Heart left ventricle (tissue), 16 donors: ENCODE results near the gene SRC. TPM values are rescaled to one million over a fixed set of nuclear protein-coding genes. Genes with fewer than 3 reads are reported as not detected.

Experiments used
- ATAC-seq, 4 donors: fragments of 200-7000 bp; cut with Tn5 transposase; one replicate each; pipeline ENCODE4 v1.9.1; 2020 to 2022; ENCODE audit warnings: moderate library complexity in 4 of 4, mild to moderate bottlenecking in 3 of 4, moderate number of reproducible peaks in 1 of 4
- DNase-seq, 5 donors: peaks; one replicate each; pipeline ENCODE4 v3.0.0-alpha.2; 2020
- H3K27ac ChIP-seq, 12 donors: fragments of 200-600 bp; sonication (generic) in 4 of 12; one replicate each; pipeline versions ENCODE4 v1.5.0 to v1.8.0; 2016 to 2022; ENCODE audit warnings: mild to moderate bottlenecking in 2 of 12
- H3K27me3 ChIP-seq, 9 donors: fragments of 200-600 bp; sonication (generic) in 2 of 9; one replicate each; pipeline versions ENCODE4 v1.5.1 to v1.8.0; 2016 to 2022; ENCODE audit warnings: mild to moderate bottlenecking in 3 of 9
- H3K36me3 ChIP-seq, 9 donors: fragments of 200-600 bp; sonication (generic) in 2 of 9; one replicate each; pipeline versions ENCODE4 v1.5.0 to v1.8.0; 2018 to 2022; ENCODE audit warnings: mild to moderate bottlenecking in 2 of 9
- H3K4me1 ChIP-seq, 12 donors: fragments of 200-600 bp; sonication (generic) in 4 of 12; one replicate each; pipeline versions ENCODE4 v1.5.0 to v1.8.0; 2016 to 2022; ENCODE audit warnings: mild to moderate bottlenecking in 3 of 12
- H3K4me3 ChIP-seq, 12 donors: fragments of 200-600 bp; sonication (generic) in 4 of 12; one replicate each; pipeline versions ENCODE4 v1.5.0 to v1.8.0; 2017 to 2022; ENCODE audit warnings: mild to moderate bottlenecking in 9 of 12, moderate library complexity in 4 of 12
- H3K9me3 ChIP-seq, 12 donors: fragments of 200-600 bp; sonication (generic) in 4 of 12; one replicate each; pipeline versions ENCODE4 v1.5.0 to v1.8.0; 2016 to 2022; ENCODE audit warnings: mild to moderate bottlenecking in 1 of 12
- POLR2A ChIP-seq, 2 donors: fragments of 450-650 bp; IDR thresholded peaks; one replicate each; pipeline ENCODE4 v1.6.1; 2017; ENCODE audit warnings: antibody characterized with exemption in 2 of 2, mild to moderate bottlenecking in 2 of 2, moderate library complexity in 2 of 2
- WGBS, 4 donors: extraction: QIAGEN DNeasy Blood & Tissue Kit in 2 of 4; methylation state at CpG; one replicate each; pipeline versions ENCODE4 v1.1.5 to v1.1.7; 2013 to 2018; 5-methylcytosine and 5-hydroxymethylcytosine counted together
- intact Hi-C, 10 donors: fragments of 100-400 bp; cut with DNase I; formaldehyde crosslinking; loops; one replicate each; pipeline versions ENCODE4 v1.11.1 to v1.14.2; 2022
- polyA plus RNA-seq, 2 donors: library from polyadenylated mRNA; stranded (reverse); fragments of 200-250 nt; gene quantifications; one replicate each; pipeline ENCODE4 v1.2.3, GENCODE V29; 2013
- total RNA-seq, 9 donors: library from RNA; depleted of rRNA in 2 of 9; stranded (reverse); fragments of >200 nt in 2 of 9; fragmentation: NEBNext Ultra II Directional in 3 of 9; extraction: Animal tissue kit (Norgen Biotek cat#: 25700) in 3 of 9; gene quantifications; one replicate each; pipeline versions ENCODE4 v1.1.0 to v1.2.4, GENCODE V29; 2016 to 2023
- TF ChIP-seq, protein P1 (sequence below), 12 donors: fragments of 200-600 bp; sonication (generic) in 4 of 12; IDR thresholded peaks; one replicate each; pipeline versions ENCODE4 v1.5.0 to v1.8.0; 2018 to 2022; ENCODE audit warnings: antibody characterized with exemption in 12 of 12, mild to moderate bottlenecking in 5 of 12
- donor health status: ischemic (EF 13 %, LVEDD 7.1; RV severe dilation, severe dysfunction).
- donor health status: healthy with polysubstance abuse.
- donor health status: DM: no; HTN: yes; CAD: no.
- donor health status: DM: no; HTN: no; CAD: no.
- donor health status: ischemic (EF 25% LVEDD 6.9; RV normal size, moderate dysfunction).
- donor health status: ischemic (EF 25% LVEDD 5.7; RV mildly dilated, moderate dysfunction).
- donor health status: healthy.
- donor health status: DM: yes; HTN: yes; CAD: no.
- donor health status: ischemic (EF 35%, LVEDD 5.7; RV mildly dilated, moderate dysfunction).
- donor health status: nonischemic (EF 11% LVEDD 7.7; RV severe dilation, severe dysfunction).
- donor health status: DM: yes; HTN: yes; CAD: no.
- donor health status: PGD.
- donor health status: ischemic (EF 29% LVEDD 5.4; RV normal size, mild dysfunction).
- donor health status: nonischemic (EF 23%, LVEDD 6.1; RV moderate dilation, normal function).

SRC gene
- total and polyA plus RNA-seq, 11 donors = 2.5 to 19.9 (median 5.1) TPM

DNA sequence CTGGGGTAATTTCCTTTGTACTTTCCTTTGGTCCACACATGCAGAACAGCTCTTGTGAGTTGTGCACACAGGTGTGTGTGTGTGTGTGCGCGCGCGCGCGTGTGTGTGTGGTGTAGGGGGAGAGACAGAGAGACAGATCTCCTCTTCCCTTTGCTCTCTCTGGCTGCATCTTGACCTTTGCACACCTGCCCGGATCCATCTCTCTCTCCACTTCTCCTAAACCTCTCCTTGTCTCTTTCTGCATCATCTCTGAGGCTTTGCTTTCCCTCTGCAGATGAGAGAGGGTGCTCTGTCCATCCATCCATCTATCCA lies 67.0 kb downstream of the SRC start:
- TF ChIP-seq, protein P1, sequence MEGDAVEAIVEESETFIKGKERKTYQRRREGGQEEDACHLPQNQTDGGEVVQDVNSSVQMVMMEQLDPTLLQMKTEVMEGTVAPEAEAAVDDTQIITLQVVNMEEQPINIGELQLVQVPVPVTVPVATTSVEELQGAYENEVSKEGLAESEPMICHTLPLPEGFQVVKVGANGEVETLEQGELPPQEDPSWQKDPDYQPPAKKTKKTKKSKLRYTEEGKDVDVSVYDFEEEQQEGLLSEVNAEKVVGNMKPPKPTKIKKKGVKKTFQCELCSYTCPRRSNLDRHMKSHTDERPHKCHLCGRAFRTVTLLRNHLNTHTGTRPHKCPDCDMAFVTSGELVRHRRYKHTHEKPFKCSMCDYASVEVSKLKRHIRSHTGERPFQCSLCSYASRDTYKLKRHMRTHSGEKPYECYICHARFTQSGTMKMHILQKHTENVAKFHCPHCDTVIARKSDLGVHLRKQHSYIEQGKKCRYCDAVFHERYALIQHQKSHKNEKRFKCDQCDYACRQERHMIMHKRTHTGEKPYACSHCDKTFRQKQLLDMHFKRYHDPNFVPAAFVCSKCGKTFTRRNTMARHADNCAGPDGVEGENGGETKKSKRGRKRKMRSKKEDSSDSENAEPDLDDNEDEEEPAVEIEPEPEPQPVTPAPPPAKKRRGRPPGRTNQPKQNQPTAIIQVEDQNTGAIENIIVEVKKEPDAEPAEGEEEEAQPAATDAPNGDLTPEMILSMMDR (IDR thresholded peaks at IDR 0.05) = no peak
- TF ChIP-seq POLR2A (IDR thresholded peaks at IDR 0.05) = no peak
- Histone ChIP-seq H3K4me1 (peaks cover 0 to 9% (median 3%) of the 10 kb centered on the region in 12 donors), H3K9me3 (no peaks in the 10 kb centered on the region), H3K4me3 (no peak overlapping the region), H3K27me3 (peaks cover 4 to 67% (median 19%) of the 10 kb centered on the region in 9 donors), H3K27ac (no peak overlapping the region), H3K36me3 (no peaks in the 10 kb centered on the region)
- no peak for ATAC-seq
- DNase-seq = no peak
- intact Hi-C loops = loop anchor here in 1 of 10 donors (10.0 kb wide), 1 partner anchor 72 kb away; no protein-coding TSS in a partner anchor
- 56 to 83% (median 74%) methylated on average over 7 of the region's 7 CpGs for WGBS, 4 donors

DNA sequence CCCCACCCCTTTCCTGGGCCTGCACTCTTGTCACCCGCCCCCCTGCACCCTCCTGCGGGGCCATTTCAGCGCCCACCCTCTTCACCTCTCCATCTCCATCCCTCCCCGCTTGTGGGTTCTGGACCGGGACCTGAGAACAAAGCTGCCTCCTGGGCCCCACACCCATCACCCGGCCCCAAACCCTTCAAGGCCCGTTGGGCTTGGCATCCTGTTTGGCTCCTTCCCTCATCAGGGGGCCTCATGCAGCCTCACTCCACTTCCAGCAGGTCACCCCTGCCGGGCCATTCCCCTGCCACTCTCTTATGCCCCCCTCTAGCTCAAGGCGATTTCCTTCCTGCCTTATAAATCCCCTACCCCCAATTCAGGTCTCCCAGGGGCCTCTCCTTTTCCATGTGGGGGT lies 67.4 kb downstream of the SRC start:
- H3K4me3 ChIP-seq = no peak overlapping the region
- peaks cover 0 to 7% (median 0%) of the 10 kb centered on the region in 12 donors for H3K4me1 ChIP-seq
- WGBS, 4 donors = 49 to 57% (median 56%) methylated on average over 9 of the region's 9 CpGs
- peaks cover 4 to 70% (median 19%) of the 10 kb centered on the region in 9 donors for H3K27me3 ChIP-seq
- H3K27ac ChIP-seq = no peak overlapping the region
- ATAC-seq = no peak
- intact Hi-C loops = loop anchor here in 1 of 10 donors (10.0 kb wide), 1 partner anchor 71 kb away; no protein-coding TSS in a partner anchor
- H3K36me3 ChIP-seq = no peaks in the 10 kb centered on the region
- DNase-seq = no peak
- H3K9me3 ChIP-seq = no peaks in the 10 kb centered on the region
- TF ChIP-seq POLR2A (IDR thresholded peaks at IDR 0.05) = no peak

GRCh38 chr20:37414224-37415035 lies 68.5 kb downstream of the SRC start:
- TF ChIP-seq, protein P1 (IDR thresholded peaks at IDR 0.05) = no peak
- no peak for TF ChIP-seq POLR2A (IDR thresholded peaks at IDR 0.05)
- Histone ChIP-seq H3K27ac (no peak overlapping the region), H3K4me3 (no peak overlapping the region), H3K9me3 (no peaks in the 10 kb centered on the region), H3K27me3 (peaks cover 4 to 69% (median 10%) of the 10 kb centered on the region in 9 donors), H3K36me3 (no peaks in the 10 kb centered on the region), H3K4me1 (peaks cover 0 to 7% (median 0%) of the 10 kb centered on the region in 12 donors)
- ATAC-seq = no peak
- intact Hi-C loops = loop anchor here in 1 of 10 donors (10.0 kb wide), 1 partner anchor 70 kb away; no protein-coding TSS in a partner anchor
- DNase-seq = no peak
- WGBS, 4 donors = 35 to 52% (median 37%) methylated on average over 29 of the region's 29 CpGs

DNA sequence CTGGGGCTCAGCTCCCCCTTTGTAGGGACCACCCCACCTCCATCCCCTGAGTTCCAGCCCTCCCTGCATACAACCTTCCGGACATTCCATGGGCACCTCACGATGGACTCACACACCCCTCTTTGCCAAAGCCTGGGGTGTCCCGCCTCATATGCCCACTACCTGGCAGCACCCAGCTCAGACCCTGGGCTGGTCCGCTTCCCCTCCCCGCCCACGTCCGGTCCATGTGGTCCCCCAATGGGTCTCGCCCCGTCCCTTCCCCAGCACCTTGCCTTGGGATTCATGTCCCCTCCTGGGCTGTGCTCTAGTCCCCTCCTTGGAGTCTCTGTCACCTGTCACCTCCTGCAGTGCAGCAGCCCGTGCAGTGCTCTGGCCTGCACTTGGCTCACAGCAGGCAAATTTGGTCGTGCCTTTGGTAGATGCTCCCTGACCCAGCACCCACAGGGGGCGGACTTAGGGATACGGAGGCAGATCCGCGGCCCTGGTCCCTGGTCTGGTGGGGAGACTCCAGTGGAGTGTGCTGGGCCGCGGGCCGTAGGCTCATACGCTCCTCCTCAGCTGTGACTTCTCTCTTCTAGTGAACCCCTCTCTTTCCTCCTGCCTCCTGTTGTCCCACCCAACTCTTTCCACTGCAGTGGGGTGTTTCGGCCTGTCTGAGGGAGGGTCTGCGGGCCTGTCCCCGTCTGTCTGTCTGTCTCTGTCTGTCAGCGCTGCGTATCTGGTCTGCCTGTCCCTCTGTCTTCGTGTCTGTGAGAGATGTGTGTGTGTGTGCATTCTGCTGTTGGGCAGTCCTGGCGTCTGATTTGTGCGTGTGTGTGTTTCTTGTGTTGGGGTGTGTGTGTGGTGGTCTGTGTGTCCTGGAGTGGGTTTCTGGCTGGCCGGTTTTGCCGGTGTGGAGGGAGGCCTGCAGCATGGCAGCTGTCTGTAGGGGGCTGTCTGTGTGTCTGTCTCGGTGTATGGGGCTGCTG lies 69.5 kb downstream of the SRC start:
- intact Hi-C loops = loop anchor here in 1 of 10 donors (10.0 kb wide), 1 partner anchor 69 kb away; no protein-coding TSS in a partner anchor
- H3K36me3 ChIP-seq = no peaks in the 10 kb centered on the region
- no peaks in the 10 kb centered on the region for H3K9me3 ChIP-seq
- no peak overlapping the region for H3K4me3 ChIP-seq
- peaks cover 0 to 67% (median 4%) of the 10 kb centered on the region in 9 donors for H3K27me3 ChIP-seq
- TF ChIP-seq, protein P1 (IDR thresholded peaks at IDR 0.05) = no peak
- TF ChIP-seq POLR2A (IDR thresholded peaks at IDR 0.05) = no peak
- no peak for ATAC-seq
- DNase-seq = peak in 1 of 5 donors; percentile 16
- no peak overlapping the region for H3K27ac ChIP-seq
- H3K4me1 ChIP-seq = peaks cover 0 to 7% (median 0%) of the 10 kb centered on the region in 12 donors
- WGBS, 4 donors = 80 to 89% (median 86%) methylated on average over 25 to 30 of the region's 30 CpGs
